Stimulated activated CD8-positive, alpha-beta memory T cell treated with anti-CD3 and anti-CD28 coated beads, Interleukin-4, amount 100 ng/mL, for 24 hours (primary cell): Measurements from ENCODE around the gene WDR36.
"Not testable (repeated sequence)": the region's sequence is repeated elsewhere in the genome, so short reads cannot be mapped to it uniquely, and the experiment has no call there.

Experiments used
- DNase-seq: peaks from one replicate; pipeline ENCODE4 v3.0.0-alpha.2; 2020; ENCODE audit warnings: low read depth

The WDR36 gene

DNA sequence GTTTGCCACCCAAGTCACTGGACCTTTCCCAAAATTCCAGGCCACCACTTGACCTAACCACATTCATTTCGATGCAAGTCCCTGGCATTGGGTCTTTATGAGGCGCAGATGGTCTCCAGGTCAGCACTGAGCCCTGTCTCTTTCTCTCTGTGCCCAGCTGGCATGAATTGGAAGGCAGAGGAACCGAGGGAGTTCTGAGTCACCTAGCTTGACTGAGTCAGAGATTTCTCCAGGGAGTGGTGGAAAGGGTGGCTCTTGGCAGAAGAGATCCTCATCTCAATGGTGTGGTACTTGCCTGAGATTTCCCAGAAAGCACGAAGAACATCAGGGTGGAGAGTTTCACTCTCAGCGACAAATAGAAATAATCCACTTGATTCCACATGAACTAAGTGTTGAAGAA is 43.8 kb downstream of the WDR36 start:
- no peak for DNase-seq

GRCh38 chr5:111138096-111138495 is 45.9 kb downstream of the WDR36 start:
- no peak for DNase-seq

DNA sequence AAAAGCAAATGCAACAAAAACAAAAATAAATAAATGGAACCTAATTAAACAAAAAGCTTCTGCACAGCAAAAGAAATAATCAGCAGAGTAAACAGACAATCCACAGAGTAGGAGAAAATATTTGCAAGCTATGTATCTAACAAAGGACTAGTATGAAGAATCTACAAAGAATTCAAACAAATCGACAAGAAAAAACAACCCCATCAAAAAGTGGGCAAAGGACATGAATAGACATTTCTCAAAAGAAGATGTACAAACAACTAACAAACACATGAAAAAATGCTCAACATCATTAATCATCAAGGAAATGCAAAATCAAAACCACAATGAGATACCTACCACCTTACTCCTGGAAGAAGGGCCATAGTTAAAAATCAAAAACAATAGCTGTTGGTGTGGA is 49.3 kb downstream of the WDR36 start:
- DNase-seq = not testable (repeated sequence)

DNA sequence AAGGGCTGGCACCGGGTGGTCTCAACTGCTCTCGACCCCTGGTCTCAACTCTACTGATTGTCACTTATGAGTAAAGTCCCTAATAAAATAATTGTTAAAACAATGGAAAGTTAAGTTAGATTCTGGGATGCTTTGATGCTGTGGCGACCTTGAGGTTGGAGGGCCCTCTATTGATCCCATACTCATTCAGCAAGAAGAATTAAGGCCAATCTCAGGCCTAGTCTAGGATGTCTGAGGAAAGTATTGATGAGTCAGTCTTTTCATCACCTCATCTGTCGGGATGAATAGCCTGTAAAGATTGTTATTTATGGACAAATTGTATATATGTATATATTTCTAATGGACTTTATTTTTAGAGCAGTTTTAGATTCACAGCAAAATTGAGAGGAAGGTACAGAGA is 50.8 kb downstream of the WDR36 start:
- DNase-seq = no peak

DNA sequence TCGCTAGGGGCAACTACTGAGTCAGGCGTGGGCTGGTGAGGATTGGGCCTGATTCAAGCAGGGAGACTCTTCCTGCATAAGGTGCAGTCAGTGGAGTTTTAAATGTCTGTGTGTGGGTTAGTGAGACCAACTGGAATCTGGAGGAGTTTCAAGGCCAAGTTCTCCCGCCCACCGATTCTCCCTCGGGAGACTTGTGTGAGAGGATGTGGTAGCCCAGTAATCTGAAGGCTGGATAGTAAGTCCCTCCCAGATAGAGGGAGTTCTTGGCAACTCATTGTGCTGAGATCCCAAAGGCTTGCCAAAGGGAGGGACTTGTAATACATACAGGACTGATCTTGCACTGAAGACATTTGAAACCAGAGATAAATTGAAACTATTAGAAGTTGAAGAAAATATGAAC is 51.8 kb downstream of the WDR36 start:
- no peak for DNase-seq

GRCh38 chr5:111144352-111144930 is 52.3 kb downstream of the WDR36 start:
- no peak for DNase-seq

- no peak for DNase-seq
Measured at GRCh38 chr5:111146053-111146452, 53.9 kb downstream of the WDR36 start.

DNA sequence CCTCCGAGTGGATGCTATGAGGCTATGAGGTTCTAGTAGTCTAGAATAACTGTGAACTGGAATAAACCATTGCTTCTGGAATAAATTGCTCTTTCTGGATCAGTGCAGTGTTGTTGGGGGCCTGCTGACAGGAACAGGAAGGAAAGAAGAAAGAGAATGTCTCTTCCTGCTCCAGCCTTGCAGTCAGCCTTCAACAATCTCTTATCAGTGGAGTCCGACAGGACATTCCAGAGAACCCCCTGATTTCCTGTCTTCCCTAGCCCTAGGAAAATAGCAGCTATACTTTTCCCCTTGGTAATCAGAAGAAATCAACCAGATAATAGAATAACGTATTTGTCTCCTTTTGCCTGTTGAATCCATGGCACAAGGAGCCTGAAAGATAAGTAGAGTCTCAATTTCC is 55.4 kb downstream of the WDR36 start:
- no peak for DNase-seq

GRCh38 chr5:111151998-111152397 is 59.9 kb downstream of the WDR36 start:
- DNase-seq = no peak

- DNase-seq = no peak
Measured at GRCh38 chr5:111153483-111153882, 61.3 kb downstream of the WDR36 start.

- DNase-seq = no peak
Measured at GRCh38 chr5:111153945-111154344, 61.8 kb downstream of the WDR36 start.

DNA sequence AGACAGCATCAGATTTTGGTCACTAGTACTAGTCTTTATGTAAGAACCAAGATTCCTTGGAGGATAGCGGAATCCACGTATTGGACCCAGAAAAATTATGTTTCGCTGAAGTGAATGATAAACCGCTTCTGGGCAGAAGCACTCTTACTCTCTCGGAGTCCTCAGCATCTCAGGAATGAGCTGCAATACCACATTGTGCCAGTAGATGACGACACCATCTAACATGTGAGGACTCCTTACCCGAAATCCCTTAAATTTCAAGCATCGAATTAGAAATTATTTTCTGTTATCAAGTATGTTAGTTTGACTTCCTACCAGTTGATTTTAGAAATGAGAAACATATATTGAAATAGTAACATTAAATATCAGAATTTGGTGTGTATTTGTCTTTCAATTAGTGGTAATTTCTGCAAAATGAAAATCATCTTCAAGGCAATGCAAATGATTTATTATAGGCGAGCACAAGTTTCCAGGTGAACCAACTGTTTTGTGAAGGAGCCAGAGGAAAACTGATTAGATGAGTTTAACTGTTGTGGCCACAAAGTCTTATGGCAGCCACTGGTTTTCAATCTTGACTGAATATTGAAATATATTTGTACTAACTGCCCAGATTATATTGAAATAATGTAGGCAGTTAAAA is 66.1 kb downstream of the WDR36 start:
- peak; percentile 67 for DNase-seq

DNA sequence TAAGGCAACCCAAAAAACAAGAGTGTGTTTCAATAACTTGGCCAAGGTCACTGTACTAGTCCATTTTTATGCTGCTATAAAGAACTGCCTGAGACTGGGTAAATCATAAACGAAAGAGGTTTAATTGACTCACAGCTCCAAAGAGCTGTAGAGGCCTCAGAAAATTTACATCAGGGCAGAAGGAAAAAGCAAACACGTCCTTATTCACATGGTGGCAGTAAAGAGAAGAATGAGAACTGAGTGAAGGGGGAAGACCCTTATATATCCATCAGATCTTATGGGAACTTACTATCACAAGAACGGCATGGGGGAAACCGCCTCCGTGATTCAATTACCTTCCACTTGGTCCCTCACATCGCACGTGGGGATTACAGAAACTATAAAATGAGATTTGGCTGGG is 67.7 kb downstream of the WDR36 start:
- no peak for DNase-seq

DNA sequence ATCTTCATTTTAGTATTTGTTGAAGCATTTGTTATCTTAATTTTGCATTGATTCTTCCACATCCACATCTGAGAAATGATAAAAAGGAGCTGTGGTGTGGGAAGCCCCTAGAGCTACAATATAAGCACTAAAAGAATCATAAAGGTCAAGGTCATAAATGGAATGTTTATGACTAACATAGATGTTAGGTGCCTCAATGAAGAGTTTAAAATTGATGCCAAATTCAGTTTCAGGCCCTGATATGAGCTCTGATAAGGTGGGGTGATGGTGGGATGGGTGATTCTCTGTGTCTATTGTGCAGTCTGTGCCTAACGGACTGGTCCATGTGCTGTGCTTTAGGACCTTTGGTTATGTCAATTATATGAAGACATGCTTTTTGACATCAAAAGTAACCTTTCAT is 70.9 kb downstream of the WDR36 start:
- no peak for DNase-seq

DNA sequence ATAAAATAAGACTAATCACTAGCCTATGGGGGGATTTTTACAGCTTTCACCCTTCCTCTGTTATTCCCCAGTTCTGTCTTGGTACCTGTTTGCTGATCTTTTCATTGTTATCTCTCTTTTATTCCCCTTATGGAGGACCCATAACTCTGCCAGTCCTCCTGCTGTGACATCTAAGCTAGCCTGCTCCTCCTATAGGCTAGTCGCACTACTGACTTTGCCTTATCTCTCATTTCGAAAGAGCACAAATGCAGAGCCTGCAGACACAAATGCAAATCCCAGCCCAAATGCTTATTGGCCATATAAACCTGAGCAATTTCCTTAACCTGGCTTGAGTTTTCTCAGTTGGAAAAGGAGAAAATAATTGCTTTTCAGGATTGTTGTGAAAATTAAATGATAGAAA is 72.9 kb downstream of the WDR36 start:
- DNase-seq = no peak

DNA sequence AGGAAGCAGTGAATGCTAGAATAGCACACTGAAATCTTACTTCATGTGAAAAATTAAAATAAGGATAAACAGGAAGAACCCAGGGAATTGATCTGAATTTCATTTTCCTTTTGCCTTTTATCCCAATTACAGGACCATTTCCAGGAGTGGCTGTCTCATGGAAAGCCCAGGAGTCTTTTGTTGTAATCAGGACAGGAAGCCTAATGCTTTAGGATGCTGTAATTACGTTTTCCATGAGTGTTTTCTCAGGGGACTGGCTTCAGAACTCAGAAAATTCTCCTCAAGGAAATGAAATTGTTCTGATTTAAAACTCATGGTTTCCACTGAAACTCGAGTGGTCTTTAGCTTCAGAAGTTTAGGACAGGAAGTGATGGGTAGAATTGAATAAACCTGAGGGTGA is 75.4 kb downstream of the WDR36 start:
- DNase-seq = no peak

DNA sequence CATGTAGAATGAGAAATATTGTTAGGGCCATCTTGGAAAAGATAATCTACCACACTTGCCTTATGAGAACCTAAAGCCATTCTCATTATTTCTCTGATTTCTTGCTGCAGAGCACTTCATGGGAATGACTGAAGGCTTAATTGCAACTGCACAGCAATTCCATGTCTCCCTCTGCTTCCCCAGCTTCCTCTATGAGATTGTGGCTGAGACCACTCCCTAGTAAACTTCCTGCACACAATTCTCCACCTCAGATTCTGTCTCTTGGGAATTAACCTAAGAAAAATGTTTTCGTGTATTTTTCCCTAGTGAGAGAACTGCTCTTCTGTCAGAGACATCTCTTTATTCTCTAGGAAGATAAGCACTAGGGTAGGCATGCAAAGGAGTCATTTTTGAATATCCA is 76.5 kb downstream of the WDR36 start:
- DNase-seq = no peak

GRCh38 chr5:111169269-111169668 is 77.1 kb downstream of the WDR36 start:
- DNase-seq = no peak

DNA sequence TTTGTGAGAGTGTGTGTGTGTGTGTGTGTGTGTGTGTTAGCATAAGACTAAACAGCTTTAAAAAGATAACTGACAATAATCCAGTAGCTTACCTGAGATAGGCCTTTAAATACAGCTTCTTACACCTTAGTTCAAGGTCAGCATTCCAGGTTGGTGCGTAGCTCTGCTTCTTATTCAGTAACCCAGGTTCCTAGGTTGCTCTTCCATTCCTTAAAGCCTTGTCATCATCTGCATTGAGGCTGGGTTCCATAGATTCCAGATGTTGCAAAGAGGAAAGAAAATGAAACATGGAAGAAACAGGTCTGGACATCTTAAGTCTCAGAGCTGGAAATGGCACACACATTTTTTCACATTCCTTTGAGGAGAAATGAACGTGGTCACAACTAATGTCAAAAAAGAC is 78.1 kb downstream of the WDR36 start:
- DNase-seq = no peak

DNA sequence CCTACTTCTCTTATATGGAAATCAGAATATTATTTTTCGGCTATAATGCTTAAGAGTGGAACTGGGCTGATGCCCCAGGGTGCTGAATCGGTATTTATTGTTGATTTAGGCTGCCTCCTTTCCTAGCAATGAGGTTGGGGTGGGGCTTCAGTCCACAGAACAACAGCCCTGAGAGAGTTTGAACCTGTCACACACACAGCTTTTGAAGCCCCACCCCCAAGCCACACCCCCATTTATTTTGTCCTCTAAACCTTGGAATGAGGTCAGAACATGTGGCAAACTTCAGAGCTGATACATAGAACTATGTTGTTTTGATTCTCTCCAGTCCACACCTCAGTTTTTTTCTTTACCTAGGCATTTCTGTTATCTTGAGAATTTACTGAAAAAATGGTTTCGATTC is 80.4 kb downstream of the WDR36 start:
- DNase-seq = no peak

- DNase-seq = no peak
Measured at GRCh38 chr5:111173476-111173875, 81.3 kb downstream of the WDR36 start.
